Transverse colon (tissue), 3 donors: ENCODE results near the gene ARHGEF7.

Experiments
- EP300 ChIP-seq: sonication (generic); formaldehyde crosslinking; IDR thresholded peaks from one replicate; pipeline ENCODE4 v1.6.1; 2017; ENCODE audit warnings: antibody characterized with exemption, low read depth
- POLR2A ChIP-seq: fragments of 450-650 bp; IDR thresholded peaks from one replicate; pipeline ENCODE4 v1.6.1; 2016; ENCODE audit warnings: antibody characterized with exemption, mild to moderate bottlenecking, moderate library complexity
- TF ChIP-seq, protein P1 (sequence below), 5 experiments: fragments of 200-600 bp in 3 of 5; fragments of 450-650 bp in 2 of 5; sonication (generic) in 3 of 5; IDR thresholded peaks; 1 replicate in 2 of 5; 2 replicates in 3 of 5; pipeline ENCODE4 v1.5.1; 2016 to 2017; ENCODE audit warnings: antibody characterized with exemption in 5 of 5, inconsistent platforms in 3 of 5, mild to moderate bottlenecking in 2 of 5, moderate library complexity in 1 of 5

DNA sequence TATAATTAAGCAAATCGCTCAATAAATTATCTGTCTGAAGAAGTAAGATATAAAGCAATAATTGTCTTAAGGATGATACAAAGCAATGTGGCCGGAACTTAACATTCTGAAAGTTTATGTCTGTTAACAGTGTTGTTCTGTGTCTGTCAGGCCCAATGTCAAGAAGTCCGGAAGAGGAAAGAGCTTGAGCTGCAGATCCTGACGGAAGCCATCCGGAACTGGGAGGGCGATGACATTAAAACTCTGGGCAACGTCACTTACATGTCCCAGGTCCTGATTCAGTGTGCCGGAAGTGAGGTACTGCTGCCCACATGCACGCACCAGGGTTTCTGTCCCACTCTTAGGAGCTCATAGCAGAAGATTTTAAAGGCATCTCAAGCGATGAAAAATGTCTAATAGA, 160.3 kb downstream of the ARHGEF7 start:
- TF ChIP-seq, protein P1, sequence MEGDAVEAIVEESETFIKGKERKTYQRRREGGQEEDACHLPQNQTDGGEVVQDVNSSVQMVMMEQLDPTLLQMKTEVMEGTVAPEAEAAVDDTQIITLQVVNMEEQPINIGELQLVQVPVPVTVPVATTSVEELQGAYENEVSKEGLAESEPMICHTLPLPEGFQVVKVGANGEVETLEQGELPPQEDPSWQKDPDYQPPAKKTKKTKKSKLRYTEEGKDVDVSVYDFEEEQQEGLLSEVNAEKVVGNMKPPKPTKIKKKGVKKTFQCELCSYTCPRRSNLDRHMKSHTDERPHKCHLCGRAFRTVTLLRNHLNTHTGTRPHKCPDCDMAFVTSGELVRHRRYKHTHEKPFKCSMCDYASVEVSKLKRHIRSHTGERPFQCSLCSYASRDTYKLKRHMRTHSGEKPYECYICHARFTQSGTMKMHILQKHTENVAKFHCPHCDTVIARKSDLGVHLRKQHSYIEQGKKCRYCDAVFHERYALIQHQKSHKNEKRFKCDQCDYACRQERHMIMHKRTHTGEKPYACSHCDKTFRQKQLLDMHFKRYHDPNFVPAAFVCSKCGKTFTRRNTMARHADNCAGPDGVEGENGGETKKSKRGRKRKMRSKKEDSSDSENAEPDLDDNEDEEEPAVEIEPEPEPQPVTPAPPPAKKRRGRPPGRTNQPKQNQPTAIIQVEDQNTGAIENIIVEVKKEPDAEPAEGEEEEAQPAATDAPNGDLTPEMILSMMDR (IDR thresholded peaks at IDR 0.05) = no peak
- no peak for TF ChIP-seq POLR2A
- no peak for TF ChIP-seq EP300
